ENCODE results near the gene ANKRD49.

Gene ANKRD49

GRCh38 chr11:94543695-94544645, 50.2 kb downstream of the ANKRD49 start, which contains the start of gene FUT4:
TSS of gene FUT4 (plus strand) at chr11:94543921. CDS start at chr11:94544134, 213 bp downstream.
- DNase-seq (ENCODE audit: extremely low read depth in 1 of 2, low read depth in 1 of 2): peak; percentile 20 to 47

GRCh38 chr11:94544646-94545263, 51.0 kb downstream of the ANKRD49 start:
- DNase-seq (ENCODE audit: extremely low read depth in 1 of 2, low read depth in 1 of 2): no peak

- DNase-seq (ENCODE audit: extremely low read depth in 1 of 2, low read depth in 1 of 2): no peak
Measured at GRCh38 chr11:94545264-94546161, 51.7 kb downstream of the ANKRD49 start.

GRCh38 chr11:94546162-94546470, 52.3 kb downstream of the ANKRD49 start:
- DNase-seq (ENCODE audit: extremely low read depth in 1 of 2, low read depth in 1 of 2): no peak

- DNase-seq (ENCODE audit: extremely low read depth in 1 of 2, low read depth in 1 of 2): no peak
Measured at GRCh38 chr11:94546886-94547285, 53.1 kb downstream of the ANKRD49 start.

GRCh38 chr11:94549146-94549545, 55.4 kb downstream of the ANKRD49 start:
- no peak for DNase-seq (ENCODE audit: extremely low read depth in 1 of 2, low read depth in 1 of 2)
